DMS53 (cell line): Measurements from ENCODE around the gene C1orf116.
"Not testable (repeated sequence)": the region's sequence is repeated elsewhere in the genome, so short reads cannot be mapped to it uniquely, and the experiment has no call there.

ENCODE experiments used
- DNase-seq: peaks from one replicate; lab custom pipeline; 2025; lab: John Stamatoyannopoulos, UW

C1orf116 gene

DNA sequence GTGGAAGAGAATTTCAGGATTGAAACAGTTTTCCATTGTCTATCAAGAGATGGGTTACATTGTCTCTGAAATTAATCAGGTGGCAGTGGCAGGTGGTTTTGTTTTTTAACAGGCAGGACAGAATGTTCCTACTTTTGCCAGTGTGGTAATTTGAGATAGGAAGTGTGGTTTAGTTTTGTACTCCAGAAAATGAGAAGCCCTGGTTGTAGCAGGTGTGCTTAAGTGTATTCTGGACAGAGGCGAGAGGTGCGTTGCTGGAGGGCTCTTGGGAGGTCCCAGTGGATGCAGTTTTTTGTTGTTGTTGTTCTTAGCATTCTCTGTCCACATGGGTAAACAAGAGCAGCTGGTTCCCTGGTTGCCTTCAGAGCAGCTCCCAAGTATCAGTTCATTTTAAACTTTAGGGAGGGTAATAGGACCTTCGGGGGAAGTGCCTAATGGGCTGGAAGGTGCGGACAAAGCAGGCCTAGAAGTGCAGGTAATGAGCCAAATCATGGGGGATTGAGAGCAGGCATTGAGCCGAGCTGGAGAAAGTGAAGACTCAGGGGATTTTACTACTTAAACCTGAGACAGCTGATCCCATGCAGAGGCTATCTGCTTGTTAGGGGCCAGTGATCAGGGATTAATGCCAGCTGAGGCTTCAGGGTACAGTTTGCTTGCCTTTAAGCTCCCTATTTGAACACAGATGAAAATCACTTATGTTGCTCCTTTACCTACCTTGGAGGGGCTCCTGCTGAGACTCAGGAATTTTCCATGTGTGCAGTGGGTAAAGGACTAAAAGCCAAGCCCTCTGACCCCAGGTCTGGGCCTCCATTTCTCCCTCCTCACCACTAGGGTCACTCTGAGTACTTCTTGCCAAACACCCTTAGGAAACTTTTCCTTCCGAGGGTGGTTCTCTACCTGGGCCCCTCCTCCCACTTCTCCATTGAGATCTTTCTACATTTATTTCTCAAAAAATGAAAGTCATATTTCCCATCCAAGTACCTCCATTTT is 26.6 kb upstream of the C1orf116 start:
- peak; percentile 30 for DNase-seq

DNA sequence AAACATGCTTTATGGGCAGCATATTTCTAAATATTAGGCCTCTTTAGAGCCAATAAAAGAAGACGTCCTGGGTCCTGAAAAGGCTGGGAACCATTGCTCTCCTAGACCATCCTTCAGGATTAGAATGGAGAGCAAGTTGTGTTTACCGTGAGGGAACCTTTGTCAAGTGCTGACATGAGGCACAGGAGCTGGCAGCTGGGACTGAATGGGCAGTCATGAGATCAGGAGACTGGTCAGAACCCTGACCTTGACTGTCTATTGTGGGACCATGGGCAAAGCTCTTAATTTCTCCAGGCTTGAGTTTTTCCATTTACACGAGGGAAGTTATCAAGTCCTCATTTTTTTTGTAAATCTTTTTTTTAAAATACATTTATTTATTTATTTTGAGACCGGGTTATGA is 25.7 kb upstream of the C1orf116 start:
- DNase-seq, result no peak

DNA sequence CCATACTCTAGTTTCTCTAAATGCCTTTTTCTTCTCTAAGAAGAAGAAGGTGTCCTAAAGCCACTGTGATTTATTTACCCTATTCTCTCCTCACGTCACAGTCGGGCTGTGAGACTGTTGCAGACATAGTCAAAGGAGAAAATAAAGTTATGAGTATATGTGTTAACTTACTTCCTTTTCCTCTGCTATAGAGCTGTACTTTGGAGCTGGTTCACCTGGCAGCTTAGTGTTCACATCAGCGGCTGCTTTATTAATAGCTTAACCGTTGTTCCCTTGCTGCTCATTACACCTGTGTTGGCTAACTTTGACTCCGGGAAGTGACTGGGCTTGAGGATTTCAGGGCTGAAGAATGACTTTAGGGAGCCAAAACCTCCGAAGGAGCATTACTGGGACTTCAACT is 24.1 kb upstream of the C1orf116 start:
- DNase-seq, result no peak

DNA sequence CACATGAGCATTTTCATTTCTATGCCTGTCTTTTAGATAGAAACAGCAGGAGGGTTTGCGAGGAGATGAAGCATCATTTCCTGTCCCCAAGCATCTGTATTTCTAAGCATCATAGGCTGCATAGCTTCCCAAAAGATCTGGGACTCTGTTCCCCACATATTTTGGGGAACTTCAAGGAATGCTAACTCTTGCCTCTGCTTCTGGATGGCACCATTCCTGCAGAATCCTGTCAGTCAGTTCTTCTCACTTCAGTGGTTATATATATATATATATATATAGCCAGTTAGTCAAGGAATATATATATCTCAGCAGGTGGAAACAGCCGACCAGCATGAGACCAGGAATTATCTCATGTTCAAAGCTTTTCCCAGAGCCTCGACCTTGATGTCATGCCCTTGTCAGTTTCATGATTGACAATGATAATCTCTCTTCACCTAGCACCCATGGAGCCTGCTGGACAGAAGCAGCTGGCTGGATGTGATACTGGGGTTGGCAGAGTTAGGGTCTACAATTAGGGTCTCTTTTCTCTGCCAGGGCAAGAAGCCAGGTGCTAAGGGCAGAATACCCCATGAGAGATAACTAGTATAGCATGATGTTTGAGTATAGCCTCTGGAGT is 22.9 kb upstream of the C1orf116 start:
- no peak for DNase-seq

DNA sequence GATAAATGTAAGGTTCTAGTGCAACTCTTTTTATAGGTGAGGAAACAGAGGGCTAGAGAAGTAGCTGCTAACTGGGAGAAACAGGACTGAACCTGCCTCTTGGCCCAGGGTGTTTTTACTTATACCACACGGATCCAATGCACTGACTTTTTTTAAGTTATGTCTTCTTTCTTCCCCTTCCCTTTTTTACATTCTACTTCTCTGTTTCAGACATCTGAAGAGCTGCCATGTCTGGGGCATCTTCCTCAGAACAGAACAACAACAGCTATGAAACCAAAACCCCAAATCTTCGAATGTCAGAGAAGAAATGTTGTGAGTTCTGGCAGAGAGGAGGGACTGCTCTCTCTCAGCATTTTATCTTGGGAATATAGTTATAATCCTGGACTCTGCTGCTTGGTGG is 21.9 kb upstream of the C1orf116 start:
- no peak for DNase-seq

DNA sequence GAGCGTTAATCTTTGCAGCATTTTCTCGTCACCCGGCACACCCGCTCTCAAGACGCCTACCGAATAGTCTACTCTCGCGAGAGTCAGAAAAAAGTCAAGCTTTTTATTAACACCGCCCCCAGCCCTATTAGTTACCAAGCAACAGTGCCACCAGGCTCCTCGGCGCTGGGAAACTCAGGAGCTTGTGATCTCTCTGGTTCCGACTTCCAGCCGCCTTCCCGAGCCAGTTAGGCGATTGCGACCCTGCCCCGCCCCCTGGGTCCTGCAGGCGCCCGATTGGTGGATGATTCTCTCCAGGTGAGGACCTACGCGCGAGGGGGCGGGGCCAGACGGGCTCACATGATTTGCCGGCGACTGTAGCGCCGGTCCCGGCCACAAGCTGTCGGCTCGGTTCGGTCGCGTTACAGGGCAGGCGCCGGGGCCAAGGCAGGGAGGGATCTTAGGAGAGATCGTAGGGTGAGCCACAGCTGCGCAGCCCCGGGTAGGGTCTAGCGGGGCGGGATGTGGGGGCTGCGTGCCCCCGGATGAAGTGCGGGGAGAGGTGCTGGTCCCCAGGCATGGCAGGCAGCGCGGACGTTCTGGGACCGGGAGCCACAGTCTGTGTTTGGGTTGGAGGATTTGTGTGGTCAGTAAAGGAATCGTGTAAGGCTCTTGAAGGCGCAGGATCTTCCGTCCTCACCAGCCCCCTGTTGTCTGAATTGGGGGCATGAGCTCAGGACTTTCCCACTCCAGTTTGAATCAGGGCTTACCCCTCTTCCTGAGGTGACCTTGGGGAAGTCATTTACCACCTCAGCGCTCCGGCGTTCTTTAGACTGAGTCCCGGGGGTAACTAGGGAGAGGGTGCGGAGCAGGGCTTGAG is 20.6 kb upstream of the C1orf116 start, which contains the start of gene PFKFB2:
Gene PFKFB2 (plus strand): TSS at position 365 of the 859 bp plus-strand sequence. CDS start 1,443 bp downstream, outside the sequence.
- DNase-seq, result peak; percentile 100

DNA sequence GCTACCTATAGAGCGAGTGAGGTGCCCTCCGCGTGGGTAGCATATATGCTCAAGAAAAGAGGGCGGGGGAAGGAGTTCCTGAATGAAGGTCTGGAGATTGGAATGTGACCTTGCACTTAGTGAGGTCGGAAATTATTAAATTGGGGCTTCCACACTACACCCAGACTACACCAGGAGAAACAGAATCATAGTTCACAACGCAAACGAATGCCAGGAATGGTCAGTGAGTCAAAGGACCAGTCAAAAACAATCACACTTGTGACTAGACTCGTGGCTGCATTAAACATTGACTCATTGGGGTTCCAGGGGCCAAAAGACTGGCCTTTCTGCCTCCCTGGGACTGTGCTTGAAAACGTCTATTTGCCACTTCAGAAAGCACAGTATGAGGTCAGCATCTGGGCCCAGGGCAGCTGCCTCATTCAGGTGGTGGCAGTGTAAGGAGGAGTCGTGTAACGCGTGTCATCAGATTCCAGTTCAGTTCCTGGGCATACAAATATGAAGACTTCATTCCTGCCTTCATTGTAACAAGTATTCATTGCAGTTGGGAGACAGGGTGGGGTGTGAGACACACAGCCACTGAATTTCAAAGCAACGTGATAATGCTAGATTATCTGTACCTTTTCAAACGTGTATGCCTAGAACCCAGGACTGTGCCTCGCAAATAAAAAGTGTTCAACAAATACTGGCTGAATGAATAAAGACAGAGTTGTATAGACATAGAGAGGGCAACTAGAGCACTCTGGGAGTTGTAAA is 18.8 kb upstream of the C1orf116 start, which contains the start of gene YOD1:
Gene YOD1 (minus strand): TSS at position 18 of the 753 bp plus-strand sequence. CDS start 178 bp downstream, outside the sequence.
- peak; percentile 95 for DNase-seq

DNA sequence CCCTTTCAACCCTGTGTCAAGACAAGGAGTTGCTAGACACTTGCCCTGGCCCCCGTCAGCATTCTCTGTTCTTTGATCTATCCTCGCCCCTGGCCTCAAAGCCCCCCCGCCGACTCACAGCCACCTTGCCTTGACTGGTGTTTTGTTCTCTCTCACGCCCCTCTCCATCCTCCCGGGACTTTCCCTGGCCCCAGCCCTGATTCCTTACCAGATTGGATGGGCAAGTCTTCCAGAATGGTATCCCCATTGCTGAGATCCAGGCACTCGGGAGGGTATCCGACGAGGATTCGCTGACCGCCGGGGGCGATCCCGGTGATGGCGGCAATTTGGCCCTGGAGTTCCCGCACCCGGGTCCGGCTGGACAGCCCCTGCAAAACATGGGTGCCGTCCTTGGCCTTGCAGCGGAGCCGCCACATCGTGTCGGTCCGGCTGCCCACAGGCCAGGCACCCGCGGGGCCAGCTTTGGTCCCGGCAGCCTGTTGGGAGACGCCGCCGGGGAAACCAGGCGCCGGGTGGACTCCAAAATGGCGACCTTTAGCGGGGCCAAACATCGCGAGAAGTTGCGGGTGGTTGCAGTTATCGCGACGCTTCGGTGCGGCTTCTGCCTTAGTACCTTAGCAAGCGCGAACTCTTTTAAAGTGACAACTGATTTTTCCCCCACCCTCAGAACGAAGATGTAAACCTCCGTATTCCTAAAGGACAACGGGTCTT is 18.1 kb upstream of the C1orf116 start:
- DNase-seq, result peak; percentile 98

DNA sequence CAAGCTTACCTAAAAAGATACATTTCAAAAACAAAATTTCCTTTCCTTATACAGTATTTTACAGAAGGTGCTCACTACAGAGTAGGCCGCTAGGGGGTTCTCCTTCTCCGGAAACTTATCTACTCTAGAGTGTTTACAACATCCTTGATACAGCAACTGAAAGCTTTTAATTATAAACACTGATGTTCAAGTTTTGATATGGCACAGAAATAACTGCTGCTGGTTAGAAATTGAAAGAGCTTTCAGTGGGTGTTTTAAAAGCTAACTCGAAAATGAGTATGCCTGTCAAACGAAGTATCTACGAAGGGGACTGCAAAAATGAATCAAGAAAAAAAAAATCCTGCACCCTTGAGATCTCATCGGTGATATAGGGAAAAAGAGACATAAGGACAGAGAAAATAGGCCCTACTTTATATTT is 17.4 kb upstream of the C1orf116 start:
- DNase-seq, result peak; percentile 84

DNA sequence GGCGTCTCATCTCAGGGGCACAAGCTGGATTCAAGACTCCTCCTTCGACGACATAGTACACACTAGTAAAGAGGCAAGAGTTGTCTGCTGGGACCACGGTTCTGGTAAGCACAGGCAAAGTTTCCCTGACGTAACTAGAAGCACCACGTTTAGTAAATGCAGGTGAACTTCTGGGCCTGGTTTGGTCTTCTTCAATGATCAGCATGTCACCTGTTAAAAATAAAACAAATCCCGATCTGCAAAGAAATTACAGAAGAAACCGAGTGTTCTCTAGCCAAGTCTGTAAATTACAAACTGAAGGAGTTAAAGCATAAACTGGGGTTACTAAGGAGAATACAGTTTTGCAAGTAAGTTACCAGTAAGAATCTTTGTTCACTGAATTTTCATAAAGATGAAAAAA is 17.0 kb upstream of the C1orf116 start:
- no peak for DNase-seq

DNA sequence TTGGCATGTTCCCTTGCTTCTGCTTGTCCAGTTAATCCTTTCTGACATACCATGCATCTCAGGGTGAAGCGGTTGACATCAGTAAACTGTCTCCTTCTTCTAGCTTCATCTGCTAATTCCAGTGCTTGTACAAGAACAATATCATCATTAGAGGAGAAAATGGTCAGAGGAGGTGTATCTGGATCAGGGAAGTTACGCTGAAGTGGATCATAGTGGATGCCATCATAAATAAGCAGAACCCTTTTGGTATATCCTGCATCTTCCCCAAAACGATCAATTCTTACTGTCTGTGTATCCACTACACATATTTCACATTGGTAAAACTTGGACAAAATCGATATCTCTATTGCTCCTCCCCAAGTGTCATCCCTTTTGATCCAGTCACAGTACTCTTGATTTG is 16.5 kb upstream of the C1orf116 start:
- no peak for DNase-seq

DNA sequence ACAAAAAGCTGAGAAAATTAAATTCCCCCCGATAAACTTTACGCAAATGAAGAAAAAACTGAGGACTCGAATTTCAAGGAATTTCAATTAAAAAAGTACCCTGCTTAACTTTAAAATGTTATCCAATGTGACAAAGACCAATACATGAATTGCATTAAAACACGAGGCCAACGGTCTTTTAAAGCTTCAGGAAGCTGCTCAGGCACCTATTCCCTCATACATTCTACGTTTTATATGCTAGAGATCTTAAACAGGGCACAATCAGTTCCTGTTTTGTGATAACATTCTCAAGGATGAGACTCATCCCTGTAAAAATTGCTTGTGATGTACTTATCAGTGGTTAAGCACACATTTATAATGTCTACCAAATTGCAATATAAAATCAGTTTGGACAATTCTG is 15.5 kb upstream of the C1orf116 start:
- no peak for DNase-seq

DNA sequence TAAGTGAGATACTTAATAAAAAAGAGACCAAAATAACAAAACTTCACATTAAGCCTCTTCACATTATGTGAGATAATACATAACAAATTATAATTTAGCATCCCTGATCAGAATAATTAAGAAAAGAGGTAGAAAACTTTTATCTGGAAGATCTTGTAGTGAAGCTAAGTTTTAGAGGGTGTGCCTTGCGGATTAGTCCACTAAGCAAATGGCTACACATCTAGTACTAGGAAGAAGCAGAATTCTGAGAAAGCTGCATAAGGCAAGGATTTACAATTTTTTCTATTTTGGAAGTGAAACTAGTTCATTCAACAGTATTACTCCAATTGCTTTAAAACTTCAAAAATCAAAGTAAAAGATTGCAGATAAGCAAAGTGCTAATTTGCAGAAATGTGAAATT is 14.9 kb upstream of the C1orf116 start:
- no peak for DNase-seq

DNA sequence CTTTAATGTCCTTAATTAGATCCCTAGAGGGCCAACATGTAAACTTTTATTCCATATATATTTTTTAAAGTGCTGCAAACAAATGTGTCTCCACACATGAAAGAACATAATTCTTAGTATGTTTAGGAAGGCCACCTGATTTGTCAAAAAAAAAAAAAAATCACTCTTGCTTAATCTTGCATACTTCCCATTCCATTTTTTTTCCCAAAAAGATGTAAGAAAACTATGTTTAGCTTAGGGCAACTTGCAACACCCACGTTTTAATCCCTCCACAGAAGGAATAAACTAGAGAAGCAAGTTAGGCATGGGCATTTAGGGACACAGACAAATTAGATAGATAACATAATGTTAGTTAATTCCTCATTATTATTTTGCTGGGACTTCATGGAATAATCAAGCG is 12.9 kb upstream of the C1orf116 start:
- DNase-seq, result no peak

DNA sequence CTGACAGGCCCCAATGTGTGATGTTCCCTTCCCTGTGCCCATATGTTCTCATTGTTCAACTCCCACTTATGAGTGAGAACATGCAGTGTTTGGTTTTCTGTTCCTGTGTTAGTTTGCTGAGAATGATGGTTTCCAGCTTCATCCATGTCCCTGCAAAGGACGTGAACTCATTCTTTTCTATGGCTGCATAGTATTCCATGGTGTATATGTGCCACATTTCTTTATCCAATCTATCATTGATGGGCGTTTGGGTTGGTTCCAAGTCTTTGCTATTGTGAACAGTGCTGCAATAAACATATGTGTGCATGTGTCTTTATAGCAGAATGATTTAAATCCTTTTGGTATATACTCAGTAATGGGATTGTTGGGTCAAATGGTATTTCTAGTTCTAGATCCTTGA is 8.8 kb upstream of the C1orf116 start:
- not testable (repeated sequence) for DNase-seq

DNA sequence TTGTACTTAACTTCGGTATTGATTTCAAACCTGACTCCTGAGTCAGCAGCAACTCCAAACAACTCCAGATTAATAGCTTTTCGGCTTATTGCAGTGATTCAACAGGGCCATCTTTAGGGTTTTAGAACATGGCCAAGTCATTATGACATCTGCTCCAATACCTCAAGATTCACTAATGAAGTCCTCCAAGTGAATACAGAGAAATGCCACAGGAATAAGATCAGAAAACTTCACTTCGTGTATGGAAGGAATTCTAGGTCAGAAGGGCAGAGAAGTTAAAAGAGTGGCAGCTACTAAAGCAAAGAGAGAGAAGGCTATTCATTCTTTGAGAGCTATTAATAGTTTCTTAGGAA is 7.6 kb upstream of the C1orf116 start:
- DNase-seq, result no peak

DNA sequence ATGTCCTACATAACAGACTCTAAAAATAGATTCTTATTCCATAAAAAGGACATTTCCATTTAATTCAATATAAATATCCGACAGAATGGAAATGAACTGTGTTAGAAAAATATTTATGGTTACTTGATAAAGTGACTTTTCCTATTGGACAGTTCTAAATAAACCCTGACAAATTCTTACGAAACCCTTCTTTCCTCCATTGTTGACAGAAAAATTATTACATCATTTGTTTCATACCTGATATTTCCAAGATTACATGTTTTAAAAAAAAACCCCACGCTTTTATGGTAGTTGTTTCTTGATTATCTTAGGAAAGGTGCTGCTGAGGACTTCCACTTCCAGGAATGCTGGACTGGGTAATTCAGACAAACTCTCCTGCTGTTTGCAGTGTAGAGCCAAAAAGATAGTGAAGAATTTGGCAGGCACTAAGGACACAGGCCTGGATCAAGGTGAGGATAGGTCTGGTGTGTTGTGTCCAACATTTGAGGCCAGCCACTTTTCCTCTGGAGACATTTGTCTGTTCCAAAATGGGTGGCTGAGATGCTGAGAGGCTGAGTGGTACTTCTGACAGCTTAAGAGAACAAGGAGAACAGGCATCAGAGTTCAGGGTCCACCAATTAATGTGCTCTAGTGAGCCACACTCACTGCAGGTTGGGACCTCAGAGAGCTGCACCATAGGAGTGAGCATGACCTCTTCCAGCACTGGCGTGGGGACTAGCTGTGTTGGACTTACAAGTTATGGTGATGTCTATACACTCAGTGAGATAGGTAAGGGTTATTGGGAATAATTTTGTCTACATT is 7.0 kb upstream of the C1orf116 start:
- DNase-seq, result no peak

DNA sequence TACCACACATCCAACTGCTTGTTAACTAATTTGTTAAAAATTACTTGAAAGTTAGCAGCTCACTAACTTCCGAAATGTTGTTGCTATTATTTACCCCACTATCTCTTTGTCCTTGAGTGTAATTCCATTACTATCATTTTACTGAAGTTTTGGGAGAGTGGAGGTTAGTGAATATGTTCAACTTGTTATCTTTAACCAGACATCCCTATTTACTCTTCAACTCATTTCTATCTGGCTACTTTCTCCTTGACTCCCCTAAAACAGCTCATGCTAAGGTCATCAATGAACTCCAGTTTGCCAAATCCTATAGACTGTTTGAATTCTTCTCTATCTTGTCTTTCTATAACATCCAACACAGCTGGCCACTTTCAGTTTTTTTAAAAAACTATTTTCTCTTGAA is 4.3 kb upstream of the C1orf116 start:
- no peak for DNase-seq

DNA sequence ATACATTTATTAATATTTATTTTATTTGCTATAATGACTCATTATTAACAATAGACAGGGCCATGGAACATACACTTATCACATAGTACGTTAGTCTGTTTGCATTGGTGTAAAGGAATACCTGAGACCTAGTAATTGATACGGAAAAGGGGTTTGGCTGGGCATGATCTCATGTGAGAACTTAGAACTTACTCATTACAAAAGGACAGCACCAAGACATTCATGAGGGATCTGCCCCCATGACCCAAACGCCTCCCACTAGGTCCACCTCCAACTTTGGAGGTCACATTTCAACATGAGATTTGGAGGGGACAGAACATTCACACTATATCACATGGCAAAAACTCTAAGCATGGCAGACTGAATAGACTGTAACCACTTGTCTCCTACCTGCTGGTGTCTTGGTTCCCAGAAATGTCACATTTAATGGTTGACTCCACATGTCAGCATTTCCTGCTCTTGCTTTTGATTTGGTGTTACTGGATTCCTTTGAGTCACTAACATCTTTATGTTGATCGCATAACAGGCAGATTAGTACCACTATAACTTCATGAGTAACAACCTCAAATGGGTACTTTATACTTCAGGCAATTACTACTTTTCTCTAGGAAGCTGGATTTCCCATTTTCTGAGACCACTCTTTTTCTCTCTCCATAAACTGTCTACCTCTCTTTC is 3.5 kb upstream of the C1orf116 start:
- no peak for DNase-seq
